ENCODE measurements around the gene BSN.

Gene BSN

GRCh38 chr3:49617390-49618013 is 63.2 kb downstream of the BSN start:
- H3K27ac ChIP-seq (ENCODE audit: poor library complexity, severe bottlenecking), result no peak overlapping the region
- no peak for TF ChIP-seq CTCF (IDR thresholded peaks at IDR 0.05; ENCODE audit: poor library complexity, severe bottlenecking)
- H3K4me1 ChIP-seq (ENCODE audit: insufficient read depth, poor library complexity, severe bottlenecking), result no peaks in the 10 kb centered on the region
- no peaks in the 10 kb centered on the region for H3K27me3 ChIP-seq (ENCODE audit: insufficient read depth, poor library complexity, severe bottlenecking)
- DNase-seq (ENCODE audit: low spot score) (no peak), ATAC-seq (ENCODE audit: low read depth) (no peak)
- no peak overlapping the region for H3K4me3 ChIP-seq (ENCODE audit: severe bottlenecking)
- no peaks in the 10 kb centered on the region for H3K9me3 ChIP-seq (ENCODE audit: severe bottlenecking)
- no peaks in the 10 kb centered on the region for H3K36me3 ChIP-seq (ENCODE audit: low read depth)

GRCh38 chr3:49618412-49618811 is 64.1 kb downstream of the BSN start:
- Histone ChIP-seq H3K4me3 (ENCODE audit: severe bottlenecking) (no peak overlapping the region), H3K4me1 (ENCODE audit: insufficient read depth, poor library complexity, severe bottlenecking) (no peaks in the 10 kb centered on the region), H3K27ac (ENCODE audit: poor library complexity, severe bottlenecking) (no peak overlapping the region), H3K27me3 (ENCODE audit: insufficient read depth, poor library complexity, severe bottlenecking) (no peaks in the 10 kb centered on the region), H3K36me3 (ENCODE audit: low read depth) (no peaks in the 10 kb centered on the region), H3K9me3 (ENCODE audit: severe bottlenecking) (no peaks in the 10 kb centered on the region)
- ATAC-seq (ENCODE audit: low read depth), result no peak
- no peak for TF ChIP-seq CTCF (IDR thresholded peaks at IDR 0.05; ENCODE audit: poor library complexity, severe bottlenecking)
- DNase-seq (ENCODE audit: low spot score), result no peak

- Histone ChIP-seq H3K9me3 (ENCODE audit: severe bottlenecking) (no peaks in the 10 kb centered on the region), H3K4me3 (ENCODE audit: severe bottlenecking) (no peak overlapping the region), H3K27me3 (ENCODE audit: insufficient read depth, poor library complexity, severe bottlenecking) (no peaks in the 10 kb centered on the region), H3K4me1 (ENCODE audit: insufficient read depth, poor library complexity, severe bottlenecking) (no peaks in the 10 kb centered on the region), H3K27ac (ENCODE audit: poor library complexity, severe bottlenecking) (no peak overlapping the region), H3K36me3 (ENCODE audit: low read depth) (no peaks in the 10 kb centered on the region)
- DNase-seq (ENCODE audit: low spot score), result no peak
- ATAC-seq (ENCODE audit: low read depth), result no peak
- TF ChIP-seq CTCF (IDR thresholded peaks at IDR 0.05; ENCODE audit: poor library complexity, severe bottlenecking), result no peak
Measured at GRCh38 chr3:49619649-49620048, 65.4 kb downstream of the BSN start.

GRCh38 chr3:49620728-49621127 is 66.5 kb downstream of the BSN start:
- H3K9me3 ChIP-seq (ENCODE audit: severe bottlenecking), result no peaks in the 10 kb centered on the region
- H3K27ac ChIP-seq (ENCODE audit: poor library complexity, severe bottlenecking), result no peak overlapping the region
- no peak overlapping the region for H3K4me3 ChIP-seq (ENCODE audit: severe bottlenecking)
- H3K4me1 ChIP-seq (ENCODE audit: insufficient read depth, poor library complexity, severe bottlenecking), result no peaks in the 10 kb centered on the region
- no peaks in the 10 kb centered on the region for H3K36me3 ChIP-seq (ENCODE audit: low read depth)
- no peak for DNase-seq (ENCODE audit: low spot score)
- TF ChIP-seq CTCF (IDR thresholded peaks at IDR 0.05; ENCODE audit: poor library complexity, severe bottlenecking), result no peak
- no peak for ATAC-seq (ENCODE audit: low read depth)
- H3K27me3 ChIP-seq (ENCODE audit: insufficient read depth, poor library complexity, severe bottlenecking), result no peaks in the 10 kb centered on the region

GRCh38 chr3:49623071-49623470 is 68.8 kb downstream of the BSN start:
- H3K9me3 ChIP-seq (ENCODE audit: severe bottlenecking), result no peaks in the 10 kb centered on the region
- H3K4me3 ChIP-seq (ENCODE audit: severe bottlenecking), result no peak overlapping the region
- no peaks in the 10 kb centered on the region for H3K36me3 ChIP-seq (ENCODE audit: low read depth)
- no peak overlapping the region for H3K27ac ChIP-seq (ENCODE audit: poor library complexity, severe bottlenecking)
- H3K4me1 ChIP-seq (ENCODE audit: insufficient read depth, poor library complexity, severe bottlenecking), result no peaks in the 10 kb centered on the region
- no peak for ATAC-seq (ENCODE audit: low read depth)
- DNase-seq (ENCODE audit: low spot score), result no peak
- H3K27me3 ChIP-seq (ENCODE audit: insufficient read depth, poor library complexity, severe bottlenecking), result no peaks in the 10 kb centered on the region
- no peak for TF ChIP-seq CTCF (IDR thresholded peaks at IDR 0.05; ENCODE audit: poor library complexity, severe bottlenecking)
